GM21717 (cell line): ENCODE data around the gene KRT12.

ENCODE experiments used
- ATAC-seq: cut with Tn5 transposase; IDR thresholded peaks from one replicate; pipeline ENCODE4 v1.9.1; 2021; ENCODE audit warnings: mild to moderate bottlenecking, moderate library complexity; ENCODE audit not compliant: unreplicated experiment

The KRT12 gene

GRCh38 chr17:40866838-40867237 lies at the start of gene KRT12:
TSS of gene KRT12 (minus strand) at chr17:40867223. CDS start at chr17:40867186, 37 bp downstream.
- ATAC-seq = no peak

DNA sequence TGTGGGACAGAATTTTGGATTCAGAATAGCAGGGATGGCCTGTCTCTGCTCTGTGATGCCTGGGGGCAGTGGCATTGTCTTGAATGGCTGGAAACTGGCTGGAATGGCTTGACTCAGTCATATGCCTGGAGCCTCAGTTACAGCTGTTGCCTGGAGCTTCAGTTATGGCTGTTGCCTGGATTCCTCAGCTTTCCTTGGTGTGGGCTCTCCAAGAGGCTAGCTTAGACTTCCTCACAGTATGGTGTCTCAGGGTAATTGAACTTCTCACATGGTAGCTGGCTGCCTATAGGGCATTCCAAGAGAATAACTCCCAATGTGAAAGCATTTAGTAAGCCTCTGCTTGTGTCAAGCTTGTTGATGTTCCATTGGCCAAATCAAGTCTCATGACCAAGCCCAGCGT lies 49.3 kb upstream of the KRT12 start:
- ATAC-seq = no peak

GRCh38 chr17:40915721-40916256 lies 48.8 kb upstream of the KRT12 start:
- ATAC-seq = no peak

- ATAC-seq = no peak
These were observed 48.2 kb upstream of the KRT12 start for GRCh38 chr17:40915199-40915661.

GRCh38 chr17:40914075-40914855 lies 47.2 kb upstream of the KRT12 start:
- ATAC-seq = no peak

GRCh38 chr17:40912486-40913210 lies 45.6 kb upstream of the KRT12 start:
- no peak for ATAC-seq

- ATAC-seq = no peak
These were observed 43.4 kb upstream of the KRT12 start for GRCh38 chr17:40910441-40910841.

DNA sequence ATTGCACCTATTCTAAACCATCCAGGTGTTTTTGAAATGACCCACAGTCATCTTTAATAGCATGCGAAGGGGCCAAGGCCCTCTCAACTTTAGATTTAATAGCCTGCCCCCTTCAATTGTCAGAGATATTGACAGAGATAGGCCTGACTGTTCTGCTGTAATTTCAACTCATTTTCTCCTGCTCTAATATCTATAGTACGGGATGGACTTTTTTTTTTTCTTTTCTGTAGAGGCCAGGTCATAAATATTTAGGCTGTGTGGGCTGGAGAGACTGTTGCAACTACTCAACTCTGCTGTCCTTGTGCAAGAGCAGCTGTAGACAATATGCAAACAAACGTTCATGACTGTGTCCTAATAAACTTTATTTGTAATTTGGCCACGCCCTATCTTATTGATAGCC lies 42.7 kb upstream of the KRT12 start:
- ATAC-seq = no peak

DNA sequence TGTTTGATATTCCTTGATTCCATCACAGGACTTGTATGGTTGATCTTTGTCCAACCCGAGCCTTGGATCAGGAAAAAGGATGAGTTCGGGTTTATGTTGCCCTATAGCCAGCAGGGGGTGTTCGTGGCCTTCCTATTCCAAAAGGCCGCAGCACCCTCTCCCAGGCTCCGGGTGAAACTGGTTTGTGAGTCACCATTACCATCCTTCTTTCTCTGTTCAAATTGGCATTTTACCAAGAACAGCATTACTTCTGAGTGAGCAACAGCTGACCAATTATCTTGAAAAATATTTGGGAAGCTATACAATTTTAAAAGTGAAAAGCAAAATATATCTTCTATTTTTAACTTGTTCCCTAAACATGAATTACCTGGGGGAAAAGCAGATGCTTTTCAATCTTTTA lies 42.3 kb upstream of the KRT12 start:
- ATAC-seq = no peak

- ATAC-seq = no peak
These were observed 39.6 kb upstream of the KRT12 start for GRCh38 chr17:40906613-40907012.

DNA sequence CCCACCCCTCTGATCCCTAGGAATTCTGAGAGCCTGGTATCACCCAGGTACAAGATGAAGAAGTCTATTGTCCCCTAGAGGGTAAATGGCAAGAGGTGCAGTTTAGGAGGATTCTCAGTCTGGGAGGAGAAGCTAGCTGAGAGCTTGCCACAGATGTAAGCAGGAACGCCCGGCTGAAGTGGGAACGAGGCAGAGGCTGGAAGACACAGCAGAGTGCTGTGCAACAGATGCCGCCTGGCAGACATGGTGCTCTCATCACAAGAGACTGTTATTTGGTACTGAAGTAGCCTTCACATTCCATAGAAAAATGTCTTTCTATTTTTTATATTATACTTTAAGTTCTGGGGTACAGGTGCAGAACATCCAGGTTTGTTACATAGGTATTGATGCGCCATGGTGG lies 38.3 kb upstream of the KRT12 start:
- ATAC-seq = no peak

DNA sequence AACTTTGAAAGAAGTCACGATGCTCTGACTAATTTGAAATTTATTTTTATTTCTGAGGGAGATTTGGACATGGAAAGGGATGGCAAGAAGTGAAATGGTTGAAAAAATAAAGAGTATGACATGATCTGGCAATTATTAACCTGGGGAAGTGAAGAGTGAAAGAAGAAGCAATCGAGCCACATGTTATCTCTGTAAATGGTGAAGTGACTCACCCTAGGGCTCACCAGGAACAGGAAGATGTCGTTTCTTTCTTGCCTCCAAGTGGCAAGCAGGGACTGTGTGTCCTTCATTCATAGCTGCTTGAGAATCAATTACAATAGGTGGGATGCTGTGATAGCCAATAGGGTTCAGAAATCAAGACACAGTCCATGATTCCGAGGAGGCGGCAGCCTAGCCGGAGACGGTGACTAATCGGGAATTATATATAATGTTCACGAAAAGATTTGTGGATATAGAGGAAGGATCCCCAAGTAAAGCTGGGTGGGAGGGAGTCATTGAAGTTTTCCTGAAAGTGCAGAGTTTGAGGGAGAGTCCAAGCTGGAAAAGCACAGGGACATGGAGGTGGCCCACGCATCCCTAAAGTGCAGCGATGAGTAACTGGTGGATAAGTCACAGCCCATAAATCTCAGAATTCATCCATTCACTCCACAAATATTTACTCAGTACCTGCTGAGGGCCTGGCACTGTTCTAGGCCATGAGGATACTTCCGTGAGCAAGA lies 36.3 kb upstream of the KRT12 start:
- ATAC-seq = no peak

- ATAC-seq = no peak
These were observed 35.5 kb upstream of the KRT12 start for GRCh38 chr17:40902498-40902897.

- ATAC-seq = no peak
These were observed 35.0 kb upstream of the KRT12 start for GRCh38 chr17:40901981-40902474.

- ATAC-seq = no peak
These were observed 33.9 kb upstream of the KRT12 start for GRCh38 chr17:40900809-40901356.

GRCh38 chr17:40896916-40897455 lies 30.0 kb upstream of the KRT12 start:
- ATAC-seq = no peak

GRCh38 chr17:40895106-40895730 lies 28.2 kb upstream of the KRT12 start:
- ATAC-seq = no peak

- ATAC-seq = no peak
These were observed 21.2 kb upstream of the KRT12 start for GRCh38 chr17:40888196-40888720.

- no peak for ATAC-seq
These were observed 19.1 kb upstream of the KRT12 start for GRCh38 chr17:40886090-40886489.
